ENCODE measurements around the gene HPCA. TPM values are rescaled to one million over a fixed set of nuclear protein-coding genes. Genes with fewer than 3 reads are reported as not detected.

Gene HPCA
- total RNA-seq, 4 donors from 2014 or later: not detected

- no peak for DNase-seq (ENCODE audit: low spot score in 2 of 2)
- Histone ChIP-seq H3K4me1 (peaks cover 5% of the 10 kb centered on the region), H3K4me3 (no peak overlapping the region), H3K9me3 (no peaks in the 10 kb centered on the region), H3K27ac (no peak overlapping the region), H3K36me3 (no peaks in the 10 kb centered on the region), H3K27me3 (peaks cover 25% of the 10 kb centered on the region)
- WGBS: 85% methylated on average over 11 of the region's 11 CpGs
- no peak for TF ChIP-seq POLR2AphosphoS5 (IDR thresholded peaks at IDR 0.05)
Observed at GRCh38 chr1:32919811-32920733, 33.8 kb downstream of the HPCA start.

- Histone ChIP-seq H3K4me1 (peaks cover 13% of the 10 kb centered on the region), H3K36me3 (no peaks in the 10 kb centered on the region), H3K4me3 (no peak overlapping the region), H3K27me3 (peaks cover 30% of the 10 kb centered on the region), H3K9me3 (no peaks in the 10 kb centered on the region), H3K27ac (no peak overlapping the region)
- WGBS: 68% methylated on average over 7 of the region's 7 CpGs
- no peak for DNase-seq (ENCODE audit: low spot score in 2 of 2)
- TF ChIP-seq POLR2A (IDR thresholded peaks at IDR 0.05): no peak
Observed at GRCh38 chr1:32920833-32921232, 34.5 kb downstream of the HPCA start.

GRCh38 chr1:32924881-32925344, 38.6 kb downstream of the HPCA start:
- peaks cover 16% of the 10 kb centered on the region for H3K4me1 ChIP-seq
- DNase-seq (ENCODE audit: low spot score in 2 of 2): no peak
- no peaks in the 10 kb centered on the region for H3K36me3 ChIP-seq
- H3K27me3 ChIP-seq: peaks cover 33% of the 10 kb centered on the region
- H3K4me3 ChIP-seq: no peak overlapping the region
- H3K9me3 ChIP-seq: no peaks in the 10 kb centered on the region
- TF ChIP-seq POLR2AphosphoS5 (IDR thresholded peaks at IDR 0.05) (no peak), EP300 (IDR thresholded peaks at IDR 0.05) (no peak), POLR2A (IDR thresholded peaks at IDR 0.05) (no peak)
- TF ChIP-seq, protein P1, sequence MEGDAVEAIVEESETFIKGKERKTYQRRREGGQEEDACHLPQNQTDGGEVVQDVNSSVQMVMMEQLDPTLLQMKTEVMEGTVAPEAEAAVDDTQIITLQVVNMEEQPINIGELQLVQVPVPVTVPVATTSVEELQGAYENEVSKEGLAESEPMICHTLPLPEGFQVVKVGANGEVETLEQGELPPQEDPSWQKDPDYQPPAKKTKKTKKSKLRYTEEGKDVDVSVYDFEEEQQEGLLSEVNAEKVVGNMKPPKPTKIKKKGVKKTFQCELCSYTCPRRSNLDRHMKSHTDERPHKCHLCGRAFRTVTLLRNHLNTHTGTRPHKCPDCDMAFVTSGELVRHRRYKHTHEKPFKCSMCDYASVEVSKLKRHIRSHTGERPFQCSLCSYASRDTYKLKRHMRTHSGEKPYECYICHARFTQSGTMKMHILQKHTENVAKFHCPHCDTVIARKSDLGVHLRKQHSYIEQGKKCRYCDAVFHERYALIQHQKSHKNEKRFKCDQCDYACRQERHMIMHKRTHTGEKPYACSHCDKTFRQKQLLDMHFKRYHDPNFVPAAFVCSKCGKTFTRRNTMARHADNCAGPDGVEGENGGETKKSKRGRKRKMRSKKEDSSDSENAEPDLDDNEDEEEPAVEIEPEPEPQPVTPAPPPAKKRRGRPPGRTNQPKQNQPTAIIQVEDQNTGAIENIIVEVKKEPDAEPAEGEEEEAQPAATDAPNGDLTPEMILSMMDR (IDR thresholded peaks at IDR 0.05): no peak
- H3K27ac ChIP-seq: no peak overlapping the region
- WGBS: 22% methylated on average over 13 of the region's 31 CpGs

- H3K4me1 ChIP-seq: peaks cover 16% of the 10 kb centered on the region
- no peaks in the 10 kb centered on the region for H3K36me3 ChIP-seq
- H3K27me3 ChIP-seq: peaks cover 33% of the 10 kb centered on the region
- no peaks in the 10 kb centered on the region for H3K9me3 ChIP-seq
- TF ChIP-seq POLR2A (IDR thresholded peaks at IDR 0.05): no peak
- no peak for TF ChIP-seq POLR2AphosphoS5 (IDR thresholded peaks at IDR 0.05)
- TF ChIP-seq EP300 (IDR thresholded peaks at IDR 0.05): no peak
- TF ChIP-seq, protein P1 (IDR thresholded peaks at IDR 0.05): no peak
- H3K4me3 ChIP-seq: no peak overlapping the region
- H3K27ac ChIP-seq: no peak overlapping the region
- 19% methylated on average over 24 of the region's 24 CpGs for WGBS
- no peak for DNase-seq (ENCODE audit: low spot score in 2 of 2)
Observed at GRCh38 chr1:32925403-32926162, 39.3 kb downstream of the HPCA start.

DNA sequence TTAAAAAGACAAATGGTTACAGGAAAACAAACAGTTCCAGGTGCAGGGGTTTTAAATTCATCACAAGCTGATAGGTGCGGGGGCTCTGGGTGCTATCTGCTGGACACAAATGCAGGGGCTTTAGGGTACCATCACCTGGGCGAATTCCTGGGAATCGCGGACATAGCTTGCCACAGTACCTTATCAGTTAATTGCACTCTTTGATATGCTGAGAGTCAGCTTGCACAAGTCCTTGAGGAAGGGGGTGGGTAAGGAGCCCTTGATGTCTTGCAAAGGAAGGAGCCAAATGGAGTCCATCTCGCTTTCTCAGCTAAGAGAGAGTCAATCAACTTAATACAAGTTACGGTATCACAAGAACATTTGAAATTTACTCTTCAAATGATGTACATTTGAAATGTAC, 40.3 kb downstream of the HPCA start:
- TF ChIP-seq POLR2A (IDR thresholded peaks at IDR 0.05): no peak
- TF ChIP-seq, protein P1 (IDR thresholded peaks at IDR 0.05): no peak
- no peak for TF ChIP-seq POLR2AphosphoS5 (IDR thresholded peaks at IDR 0.05)
- no peak for TF ChIP-seq EP300 (IDR thresholded peaks at IDR 0.05)
- DNase-seq (ENCODE audit: low spot score in 2 of 2): no peak
- Histone ChIP-seq H3K9me3 (no peaks in the 10 kb centered on the region), H3K27ac (no peak overlapping the region), H3K36me3 (no peaks in the 10 kb centered on the region), H3K27me3 (peaks cover 33% of the 10 kb centered on the region), H3K4me3 (no peak overlapping the region), H3K4me1 (peaks cover 16% of the 10 kb centered on the region)
- WGBS: 90% methylated on average over 6 of the region's 6 CpGs

GRCh38 chr1:32927441-32927840, 41.1 kb downstream of the HPCA start:
- 94% methylated on average over 2 of the region's 2 CpGs for WGBS
- no peaks in the 10 kb centered on the region for H3K36me3 ChIP-seq
- DNase-seq (ENCODE audit: low spot score in 2 of 2): no peak
- H3K9me3 ChIP-seq: no peaks in the 10 kb centered on the region
- H3K27ac ChIP-seq: no peak overlapping the region
- peaks cover 31% of the 10 kb centered on the region for H3K27me3 ChIP-seq
- peaks cover 16% of the 10 kb centered on the region for H3K4me1 ChIP-seq
- no peak for TF ChIP-seq POLR2AphosphoS5 (IDR thresholded peaks at IDR 0.05)
- H3K4me3 ChIP-seq: no peak overlapping the region

Data from suprapubic skin (tissue), 4 donors.